Gastroesophageal sphincter (tissue), 3 donors: ENCODE data around the gene FHIT.

Source experiments
- CTCF ChIP-seq, 4 experiments: fragments of 200-600 bp in 2 of 4; fragments of 450-650 bp in 2 of 4; sonication (generic) in 1 of 4; IDR thresholded peaks; one replicate each; pipeline ENCODE4 v1.5.1; 2017 to 2019; ENCODE audit warnings: antibody characterized with exemption in 4 of 4, mild to moderate bottlenecking in 2 of 4, moderate library complexity in 2 of 4
- POLR2A ChIP-seq, 2 donors: fragments of 450-650 bp; IDR thresholded peaks; one replicate each; pipeline ENCODE4 v1.6.1; 2017; ENCODE audit warnings: antibody characterized with exemption in 2 of 2, mild to moderate bottlenecking in 2 of 2, moderate library complexity in 1 of 2

DNA sequence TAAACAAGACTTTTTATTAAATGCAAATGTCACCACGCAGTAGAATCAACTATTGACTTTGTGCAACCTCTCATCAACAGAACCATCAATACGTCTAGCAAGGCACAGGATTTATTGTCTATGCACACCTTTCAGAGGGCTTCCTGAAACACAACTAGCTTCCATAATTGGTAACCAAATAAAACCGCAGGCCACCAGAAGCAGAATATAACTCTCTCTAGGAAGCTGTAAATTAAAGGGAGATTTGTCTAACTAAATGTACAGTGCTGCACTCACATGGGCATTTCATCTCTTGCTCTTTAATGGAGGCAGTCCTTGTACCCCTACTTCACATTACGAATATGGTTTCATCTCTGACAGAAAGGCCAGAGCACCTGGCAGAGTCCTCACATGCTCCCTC, 93.0 kb downstream of the FHIT start:
- no peak for TF ChIP-seq POLR2A (IDR thresholded peaks at IDR 0.05)
- TF ChIP-seq CTCF (IDR thresholded peaks at IDR 0.05) = no peak
